Measurements from ENCODE around the gene SLCO1A2. TPM values are rescaled to one million over a fixed set of nuclear protein-coding genes. Genes with fewer than 3 reads are reported as not detected.

SLCO1A2 gene
- total and polyA plus RNA-seq, 2 of the 13 experiments (the other 11 are each of a cell fraction or from before 2014, with no cell fraction given): not detected

DNA sequence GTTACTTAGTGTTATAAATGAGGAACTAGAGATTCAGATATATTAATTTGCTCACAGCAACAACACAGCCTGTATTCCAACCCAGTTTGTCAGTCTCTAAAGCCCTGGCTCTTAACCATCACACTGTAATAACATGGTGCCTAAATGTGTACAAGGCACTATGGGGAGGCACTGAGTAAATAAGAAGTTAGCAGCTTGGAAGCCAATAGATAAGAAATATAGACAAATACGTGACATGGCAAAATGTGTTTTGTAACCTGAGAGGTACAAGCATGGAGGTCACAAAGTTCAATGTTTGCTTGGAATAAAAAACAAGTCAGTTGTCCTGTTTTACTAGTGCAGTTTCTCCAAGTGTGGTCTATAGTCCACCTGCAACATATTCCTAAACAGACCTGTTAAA is 16.3 kb upstream of the SLCO1A2 start (continued):
- TF ChIP-seq, protein P1, sequence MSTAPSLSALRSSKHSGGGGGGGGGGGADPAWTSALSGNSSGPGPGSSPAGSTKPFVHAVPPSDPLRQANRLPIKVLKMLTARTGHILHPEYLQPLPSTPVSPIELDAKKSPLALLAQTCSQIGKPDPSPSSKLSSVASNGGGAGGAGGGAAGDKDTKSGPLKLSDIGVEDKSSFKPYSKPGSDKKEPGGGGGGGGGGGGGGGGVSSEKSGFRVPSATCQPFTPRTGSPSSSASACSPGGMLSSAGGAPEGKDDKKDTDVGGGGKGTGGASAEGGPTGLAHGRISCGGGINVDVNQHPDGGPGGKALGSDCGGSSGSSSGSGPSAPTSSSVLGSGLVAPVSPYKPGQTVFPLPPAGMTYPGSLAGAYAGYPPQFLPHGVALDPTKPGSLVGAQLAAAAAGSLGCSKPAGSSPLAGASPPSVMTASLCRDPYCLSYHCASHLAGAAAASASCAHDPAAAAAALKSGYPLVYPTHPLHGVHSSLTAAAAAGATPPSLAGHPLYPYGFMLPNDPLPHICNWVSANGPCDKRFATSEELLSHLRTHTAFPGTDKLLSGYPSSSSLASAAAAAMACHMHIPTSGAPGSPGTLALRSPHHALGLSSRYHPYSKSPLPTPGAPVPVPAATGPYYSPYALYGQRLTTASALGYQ (CRISPR knock-in tag; IDR thresholded peaks at IDR 0.05): peak; percentile 80
- TF ChIP-seq SOX13 (IDR thresholded peaks at IDR 0.05): no peak
- peak in 1 of 2 experiments; percentile 68; a peak in 2 of 4 replicates for TF ChIP-seq SOX13 (CRISPR knock-in tag; conservative IDR thresholded peaks at IDR 0.05 in 1 of 2, IDR thresholded peaks at IDR 0.05 in 1 of 2)
- TF ChIP-seq ARNT (IDR thresholded peaks at IDR 0.05): no peak
- no peak for TF ChIP-seq FOSL1 (CRISPR knock-in tag; IDR thresholded peaks at IDR 0.05; ENCODE audit: borderline replicate concordance)
- no peak for TF ChIP-seq ZNF317 (CRISPR knock-in tag; IDR thresholded peaks at IDR 0.05)
- TF ChIP-seq PTBP1 (IDR thresholded peaks at IDR 0.05; ENCODE audit: low read depth, low read length, poor library complexity, severe bottlenecking): no peak
- TF ChIP-seq, protein P2, sequence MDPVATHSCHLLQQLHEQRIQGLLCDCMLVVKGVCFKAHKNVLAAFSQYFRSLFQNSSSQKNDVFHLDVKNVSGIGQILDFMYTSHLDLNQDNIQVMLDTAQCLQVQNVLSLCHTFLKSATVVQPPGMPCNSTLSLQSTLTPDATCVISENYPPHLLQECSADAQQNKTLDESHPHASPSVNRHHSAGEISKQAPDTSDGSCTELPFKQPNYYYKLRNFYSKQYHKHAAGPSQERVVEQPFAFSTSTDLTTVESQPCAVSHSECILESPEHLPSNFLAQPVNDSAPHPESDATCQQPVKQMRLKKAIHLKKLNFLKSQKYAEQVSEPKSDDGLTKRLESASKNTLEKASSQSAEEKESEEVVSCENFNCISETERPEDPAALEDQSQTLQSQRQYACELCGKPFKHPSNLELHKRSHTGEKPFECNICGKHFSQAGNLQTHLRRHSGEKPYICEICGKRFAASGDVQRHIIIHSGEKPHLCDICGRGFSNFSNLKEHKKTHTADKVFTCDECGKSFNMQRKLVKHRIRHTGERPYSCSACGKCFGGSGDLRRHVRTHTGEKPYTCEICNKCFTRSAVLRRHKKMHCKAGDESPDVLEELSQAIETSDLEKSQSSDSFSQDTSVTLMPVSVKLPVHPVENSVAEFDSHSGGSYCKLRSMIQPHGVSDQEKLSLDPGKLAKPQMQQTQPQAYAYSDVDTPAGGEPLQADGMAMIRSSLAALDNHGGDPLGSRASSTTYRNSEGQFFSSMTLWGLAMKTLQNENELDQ (CRISPR knock-in tag; IDR thresholded peaks at IDR 0.05; ENCODE audit: borderline replicate concordance): no peak
- TF ChIP-seq, protein P3, sequence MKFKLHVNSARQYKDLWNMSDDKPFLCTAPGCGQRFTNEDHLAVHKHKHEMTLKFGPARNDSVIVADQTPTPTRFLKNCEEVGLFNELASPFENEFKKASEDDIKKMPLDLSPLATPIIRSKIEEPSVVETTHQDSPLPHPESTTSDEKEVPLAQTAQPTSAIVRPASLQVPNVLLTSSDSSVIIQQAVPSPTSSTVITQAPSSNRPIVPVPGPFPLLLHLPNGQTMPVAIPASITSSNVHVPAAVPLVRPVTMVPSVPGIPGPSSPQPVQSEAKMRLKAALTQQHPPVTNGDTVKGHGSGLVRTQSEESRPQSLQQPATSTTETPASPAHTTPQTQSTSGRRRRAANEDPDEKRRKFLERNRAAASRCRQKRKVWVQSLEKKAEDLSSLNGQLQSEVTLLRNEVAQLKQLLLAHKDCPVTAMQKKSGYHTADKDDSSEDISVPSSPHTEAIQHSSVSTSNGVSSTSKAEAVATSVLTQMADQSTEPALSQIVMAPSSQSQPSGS (CRISPR knock-in tag; IDR thresholded peaks at IDR 0.05): 0 out of 2 replicates have a peak, but pooled peaks have one; percentile 28
- no peak for TF ChIP-seq ZSCAN31 (CRISPR knock-in tag; IDR thresholded peaks at IDR 0.05; ENCODE audit: low read depth)
- no peak for TF ChIP-seq HNRNPL (IDR thresholded peaks at IDR 0.05; ENCODE audit: low read depth, low read length)
- no peak for TF ChIP-seq TGIF2 (CRISPR knock-in tag; IDR thresholded peaks at IDR 0.05)
- TF ChIP-seq, protein P4, sequence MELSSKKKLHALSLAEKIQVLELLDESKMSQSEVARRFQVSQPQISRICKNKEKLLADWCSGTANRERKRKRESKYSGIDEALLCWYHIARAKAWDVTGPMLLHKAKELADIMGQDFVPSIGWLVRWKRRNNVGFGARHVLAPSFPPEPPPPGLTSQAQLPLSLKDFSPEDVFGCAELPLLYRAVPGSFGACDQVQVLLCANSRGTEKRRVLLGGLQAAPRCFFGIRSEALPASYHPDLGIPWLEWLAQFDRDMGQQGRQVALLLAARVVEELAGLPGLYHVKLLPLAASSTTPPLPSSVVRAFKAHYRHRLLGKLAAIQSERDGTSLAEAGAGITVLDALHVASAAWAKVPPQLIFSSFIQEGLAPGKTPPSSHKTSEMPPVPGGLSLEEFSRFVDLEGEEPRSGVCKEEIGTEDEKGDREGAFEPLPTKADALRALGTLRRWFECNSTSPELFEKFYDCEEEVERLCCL (CRISPR knock-in tag; IDR thresholded peaks at IDR 0.05; ENCODE audit: borderline replicate concordance): no peak
- TF ChIP-seq, protein P5, sequence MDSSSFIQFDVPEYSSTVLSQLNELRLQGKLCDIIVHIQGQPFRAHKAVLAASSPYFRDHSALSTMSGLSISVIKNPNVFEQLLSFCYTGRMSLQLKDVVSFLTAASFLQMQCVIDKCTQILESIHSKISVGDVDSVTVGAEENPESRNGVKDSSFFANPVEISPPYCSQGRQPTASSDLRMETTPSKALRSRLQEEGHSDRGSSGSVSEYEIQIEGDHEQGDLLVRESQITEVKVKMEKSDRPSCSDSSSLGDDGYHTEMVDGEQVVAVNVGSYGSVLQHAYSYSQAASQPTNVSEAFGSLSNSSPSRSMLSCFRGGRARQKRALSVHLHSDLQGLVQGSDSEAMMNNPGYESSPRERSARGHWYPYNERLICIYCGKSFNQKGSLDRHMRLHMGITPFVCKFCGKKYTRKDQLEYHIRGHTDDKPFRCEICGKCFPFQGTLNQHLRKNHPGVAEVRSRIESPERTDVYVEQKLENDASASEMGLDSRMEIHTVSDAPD (CRISPR knock-in tag; IDR thresholded peaks at IDR 0.05): peak; percentile 88
- TF ChIP-seq, protein P6, sequence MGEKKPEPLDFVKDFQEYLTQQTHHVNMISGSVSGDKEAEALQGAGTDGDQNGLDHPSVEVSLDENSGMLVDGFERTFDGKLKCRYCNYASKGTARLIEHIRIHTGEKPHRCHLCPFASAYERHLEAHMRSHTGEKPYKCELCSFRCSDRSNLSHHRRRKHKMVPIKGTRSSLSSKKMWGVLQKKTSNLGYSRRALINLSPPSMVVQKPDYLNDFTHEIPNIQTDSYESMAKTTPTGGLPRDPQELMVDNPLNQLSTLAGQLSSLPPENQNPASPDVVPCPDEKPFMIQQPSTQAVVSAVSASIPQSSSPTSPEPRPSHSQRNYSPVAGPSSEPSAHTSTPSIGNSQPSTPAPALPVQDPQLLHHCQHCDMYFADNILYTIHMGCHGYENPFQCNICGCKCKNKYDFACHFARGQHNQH (CRISPR knock-in tag; IDR thresholded peaks at IDR 0.05): peak; percentile 57; the same call in 1 of the 2 replicates
- TF ChIP-seq ZNF383 (CRISPR knock-in tag; IDR thresholded peaks at IDR 0.05; ENCODE audit: borderline replicate concordance): no peak
- peak; percentile 56; the same call in 1 of the 2 replicates for TF ChIP-seq SALL1 (CRISPR knock-in tag; IDR thresholded peaks at IDR 0.05)
- TF ChIP-seq, protein P7, sequence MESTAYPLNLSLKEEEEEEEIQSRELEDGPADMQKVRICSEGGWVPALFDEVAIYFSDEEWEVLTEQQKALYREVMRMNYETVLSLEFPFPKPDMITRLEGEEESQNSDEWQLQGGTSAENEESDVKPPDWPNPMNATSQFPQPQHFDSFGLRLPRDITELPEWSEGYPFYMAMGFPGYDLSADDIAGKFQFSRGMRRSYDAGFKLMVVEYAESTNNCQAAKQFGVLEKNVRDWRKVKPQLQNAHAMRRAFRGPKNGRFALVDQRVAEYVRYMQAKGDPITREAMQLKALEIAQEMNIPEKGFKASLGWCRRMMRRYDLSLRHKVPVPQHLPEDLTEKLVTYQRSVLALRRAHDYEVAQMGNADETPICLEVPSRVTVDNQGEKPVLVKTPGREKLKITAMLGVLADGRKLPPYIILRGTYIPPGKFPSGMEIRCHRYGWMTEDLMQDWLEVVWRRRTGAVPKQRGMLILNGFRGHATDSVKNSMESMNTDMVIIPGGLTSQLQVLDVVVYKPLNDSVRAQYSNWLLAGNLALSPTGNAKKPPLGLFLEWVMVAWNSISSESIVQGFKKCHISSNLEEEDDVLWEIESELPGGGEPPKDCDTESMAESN (CRISPR knock-in tag; conservative IDR thresholded peaks at IDR 0.05): 0 out of 2 replicates have a peak, but pooled peaks have one; percentile 41
